PFSK-1 (cell line): ENCODE measurements around the gene NAPSA.

Experiments used
- FOXP2 ChIP-seq: optimal IDR thresholded peaks from 2 replicates; pipeline ENCODE3; 2011; ENCODE audit warnings: borderline replicate concordance, control low read depth, inconsistent platforms; ENCODE audit not compliant: insufficient read depth; ENCODE audit errors: extremely low read length, extremely low read depth
- POLR2AphosphoS5 ChIP-seq: IDR thresholded peaks from 2 replicates; pipeline ENCODE4 v1.6.1; 2012; ENCODE audit warnings: low read depth, mild to moderate bottlenecking, control low read depth, low read length, moderate library complexity
- SIN3A ChIP-seq: IDR thresholded peaks from 2 replicates; pipeline ENCODE4 v1.6.1; 2012; ENCODE audit warnings: mild to moderate bottlenecking, low read length, moderate library complexity, borderline replicate concordance; ENCODE audit not compliant: insufficient read depth
- TAF1 ChIP-seq: IDR thresholded peaks from 2 replicates; pipeline ENCODE4 v1.6.1; 2012; ENCODE audit warnings: low read length, control low read depth, borderline replicate concordance; ENCODE audit not compliant: insufficient read depth
- TF ChIP-seq, protein P1 (sequence below), 2 experiments: IDR thresholded peaks; 2 replicates each; pipeline versions ENCODE4 v1.6.1 to v1.8.0; 2011 to 2012; ENCODE audit warnings: low read depth in 2 of 2, low read length in 2 of 2, control low read depth in 1 of 2, inconsistent platforms in 1 of 2, mild to moderate bottlenecking in 1 of 2, moderate library complexity in 1 of 2; ENCODE audit not compliant: insufficient read depth in 1 of 2

NAPSA gene

GRCh38 chr19:50323782-50324133, 41.7 kb downstream of the NAPSA start:
- TF ChIP-seq TAF1 (no peak), POLR2AphosphoS5 (no peak), FOXP2 (no peak), SIN3A (no peak)
- TF ChIP-seq, protein P1, sequence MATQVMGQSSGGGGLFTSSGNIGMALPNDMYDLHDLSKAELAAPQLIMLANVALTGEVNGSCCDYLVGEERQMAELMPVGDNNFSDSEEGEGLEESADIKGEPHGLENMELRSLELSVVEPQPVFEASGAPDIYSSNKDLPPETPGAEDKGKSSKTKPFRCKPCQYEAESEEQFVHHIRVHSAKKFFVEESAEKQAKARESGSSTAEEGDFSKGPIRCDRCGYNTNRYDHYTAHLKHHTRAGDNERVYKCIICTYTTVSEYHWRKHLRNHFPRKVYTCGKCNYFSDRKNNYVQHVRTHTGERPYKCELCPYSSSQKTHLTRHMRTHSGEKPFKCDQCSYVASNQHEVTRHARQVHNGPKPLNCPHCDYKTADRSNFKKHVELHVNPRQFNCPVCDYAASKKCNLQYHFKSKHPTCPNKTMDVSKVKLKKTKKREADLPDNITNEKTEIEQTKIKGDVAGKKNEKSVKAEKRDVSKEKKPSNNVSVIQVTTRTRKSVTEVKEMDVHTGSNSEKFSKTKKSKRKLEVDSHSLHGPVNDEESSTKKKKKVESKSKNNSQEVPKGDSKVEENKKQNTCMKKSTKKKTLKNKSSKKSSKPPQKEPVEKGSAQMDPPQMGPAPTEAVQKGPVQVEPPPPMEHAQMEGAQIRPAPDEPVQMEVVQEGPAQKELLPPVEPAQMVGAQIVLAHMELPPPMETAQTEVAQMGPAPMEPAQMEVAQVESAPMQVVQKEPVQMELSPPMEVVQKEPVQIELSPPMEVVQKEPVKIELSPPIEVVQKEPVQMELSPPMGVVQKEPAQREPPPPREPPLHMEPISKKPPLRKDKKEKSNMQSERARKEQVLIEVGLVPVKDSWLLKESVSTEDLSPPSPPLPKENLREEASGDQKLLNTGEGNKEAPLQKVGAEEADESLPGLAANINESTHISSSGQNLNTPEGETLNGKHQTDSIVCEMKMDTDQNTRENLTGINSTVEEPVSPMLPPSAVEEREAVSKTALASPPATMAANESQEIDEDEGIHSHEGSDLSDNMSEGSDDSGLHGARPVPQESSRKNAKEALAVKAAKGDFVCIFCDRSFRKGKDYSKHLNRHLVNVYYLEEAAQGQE (IDR thresholded peaks at IDR 0.05; ENCODE audit: insufficient read depth in 1 of 2, low read depth in 2 of 2, low read length in 2 of 2) = no peak

DNA sequence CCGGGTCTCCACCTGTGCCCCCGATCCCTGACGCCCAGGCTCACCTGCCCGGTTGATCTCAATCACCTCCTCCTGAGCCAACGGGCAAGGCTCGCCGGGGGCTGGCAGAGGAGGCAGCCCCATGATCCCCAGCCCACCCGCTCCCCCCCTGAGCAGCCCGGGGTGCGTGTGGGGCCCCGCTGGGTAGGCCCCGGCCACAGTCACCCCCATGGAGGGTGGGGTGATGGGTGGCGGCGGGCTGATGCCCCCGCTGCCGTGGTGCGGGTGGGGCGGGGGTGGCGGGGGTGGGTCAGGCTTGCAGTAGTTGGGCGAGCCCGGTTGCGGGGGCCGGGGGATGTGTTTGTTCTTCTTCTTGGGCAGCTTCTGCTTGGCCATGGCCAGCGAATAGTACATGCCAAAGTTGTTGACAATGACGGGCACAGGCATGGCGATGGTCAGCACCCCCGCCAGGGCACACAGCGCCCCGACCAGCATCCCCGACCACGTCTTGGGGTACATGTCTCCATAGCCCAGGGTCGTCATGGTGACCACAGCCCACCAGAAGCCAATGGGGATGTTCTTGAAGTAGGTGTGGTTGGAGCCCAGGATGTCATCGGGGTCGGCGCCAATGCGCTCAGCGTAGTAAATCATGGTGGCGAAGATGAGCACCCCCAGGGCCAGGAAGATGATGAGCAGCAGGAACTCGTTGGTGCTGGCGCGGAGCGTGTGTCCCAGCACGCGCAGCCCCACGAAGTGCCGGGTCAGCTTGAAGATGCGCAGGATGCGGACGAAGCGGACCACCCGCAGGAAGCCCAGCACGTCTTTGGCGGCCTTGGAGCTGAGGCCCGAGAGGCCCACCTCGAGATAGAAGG, 42.3 kb downstream of the NAPSA start:
- no peak for TF ChIP-seq TAF1
- no peak for TF ChIP-seq SIN3A
- TF ChIP-seq POLR2AphosphoS5 = no peak
- no peak for TF ChIP-seq FOXP2
- TF ChIP-seq, protein P1 (IDR thresholded peaks at IDR 0.05; ENCODE audit: insufficient read depth in 1 of 2, low read depth in 2 of 2, low read length in 2 of 2) = no peak

DNA sequence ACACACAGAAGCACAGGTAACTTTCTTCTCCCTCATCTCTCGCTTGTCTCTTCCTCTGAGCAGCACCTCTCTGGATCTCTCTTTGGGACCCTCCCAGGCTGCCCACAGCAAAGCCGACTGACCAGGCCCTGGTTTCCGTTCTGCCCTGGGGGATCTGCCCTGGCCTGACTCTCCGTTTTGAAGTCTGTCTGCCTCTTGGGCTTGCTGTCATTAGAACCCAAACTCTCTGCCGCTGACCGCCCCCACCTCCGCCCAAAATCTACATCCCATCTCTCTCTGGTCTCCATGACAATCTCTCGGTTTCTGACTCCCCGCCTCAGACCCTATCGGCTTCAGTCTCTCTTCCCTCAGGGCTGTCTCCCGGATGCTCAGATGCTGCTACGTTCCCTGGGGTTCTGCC, 43.2 kb downstream of the NAPSA start:
- TF ChIP-seq TAF1 = no peak
- no peak for TF ChIP-seq SIN3A
- TF ChIP-seq, protein P1 (IDR thresholded peaks at IDR 0.05; ENCODE audit: insufficient read depth in 1 of 2, low read depth in 2 of 2, low read length in 2 of 2) = no peak
- no peak for TF ChIP-seq FOXP2
- no peak for TF ChIP-seq POLR2AphosphoS5

- no peak for TF ChIP-seq SIN3A
- TF ChIP-seq FOXP2 = no peak
- no peak for TF ChIP-seq POLR2AphosphoS5
- TF ChIP-seq TAF1 = no peak
- TF ChIP-seq, protein P1 (IDR thresholded peaks at IDR 0.05; ENCODE audit: insufficient read depth in 1 of 2, low read depth in 2 of 2, low read length in 2 of 2) = no peak
Measured at GRCh38 chr19:50321831-50322230, 43.6 kb downstream of the NAPSA start.
